NCI-H774 (cell line): ENCODE measurements around the gene PLEKHA8.
"Not testable (repeated sequence)": the region's sequence is repeated elsewhere in the genome, so short reads cannot be mapped to it uniquely, and the experiment has no call there.

Experiments used
- DNase-seq: peaks from one replicate; lab custom pipeline; 2025; lab: John Stamatoyannopoulos, UW

PLEKHA8 gene

DNA sequence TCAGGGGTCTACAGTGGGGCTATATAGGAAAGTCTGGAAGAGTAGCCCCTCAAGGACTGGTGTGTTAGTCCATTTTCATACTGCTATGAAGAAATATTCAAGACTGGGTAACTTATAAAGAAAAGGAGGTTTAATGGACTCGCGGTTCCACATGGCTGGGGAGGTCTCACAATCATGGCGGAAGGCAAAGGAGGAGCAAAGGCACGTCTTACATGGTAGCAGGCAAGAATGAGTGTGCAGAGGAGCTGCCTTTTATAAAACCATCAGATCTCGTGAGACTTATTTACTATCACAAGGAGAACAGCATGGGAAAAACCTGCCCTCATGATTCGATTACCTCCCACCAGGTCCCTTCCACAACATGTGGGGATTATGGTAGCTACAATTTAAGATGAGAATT is 4.7 kb upstream of the PLEKHA8 start:
- DNase-seq: no peak

DNA sequence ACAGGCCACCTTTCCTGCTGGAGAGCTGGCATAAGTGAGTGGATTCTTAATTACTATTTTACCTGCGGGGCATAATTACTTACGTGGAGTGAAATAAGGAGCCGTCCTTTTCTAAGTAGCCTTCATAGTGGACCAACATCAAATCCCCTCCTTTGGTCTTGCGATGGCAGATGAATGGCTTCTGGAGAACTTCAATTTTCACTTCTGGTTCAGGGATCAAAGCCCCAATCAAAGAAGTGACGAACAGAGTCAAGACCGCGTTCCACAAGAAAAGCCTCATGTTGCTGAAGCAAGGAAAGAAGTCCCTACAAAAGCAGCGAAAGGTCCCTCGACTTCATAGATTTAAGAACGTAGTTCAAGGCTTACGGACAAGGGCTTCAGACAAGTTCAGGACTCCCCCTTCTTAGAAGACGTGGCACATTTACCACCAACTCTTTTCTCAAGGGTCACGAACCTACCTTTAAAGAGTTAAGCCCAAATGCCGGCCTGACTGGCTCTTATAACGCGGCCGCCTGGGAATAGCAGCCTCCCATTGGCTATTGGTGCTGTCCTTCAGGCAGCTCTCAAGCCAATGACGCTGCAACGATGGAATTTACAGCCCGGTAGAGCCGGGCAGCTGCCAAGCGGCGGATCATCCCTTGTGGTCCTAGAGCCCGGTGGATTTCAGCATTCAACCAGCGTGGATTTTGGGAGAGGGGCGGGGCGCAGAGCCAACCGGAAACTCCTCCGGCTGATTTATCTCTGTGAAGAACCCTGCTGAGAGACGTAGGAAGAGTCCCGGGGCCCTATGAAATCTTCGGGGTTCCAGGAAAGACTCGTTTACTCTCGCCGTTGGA is 1.8 kb upstream of the PLEKHA8 start, which contains the start of gene FKBP14:
Gene FKBP14, minus strand, starts transcription at position 474 of the 836 bp plus-strand sequence. Its CDS starts 194 bp downstream, at position 280.
- peak; percentile 98 for DNase-seq

DNA sequence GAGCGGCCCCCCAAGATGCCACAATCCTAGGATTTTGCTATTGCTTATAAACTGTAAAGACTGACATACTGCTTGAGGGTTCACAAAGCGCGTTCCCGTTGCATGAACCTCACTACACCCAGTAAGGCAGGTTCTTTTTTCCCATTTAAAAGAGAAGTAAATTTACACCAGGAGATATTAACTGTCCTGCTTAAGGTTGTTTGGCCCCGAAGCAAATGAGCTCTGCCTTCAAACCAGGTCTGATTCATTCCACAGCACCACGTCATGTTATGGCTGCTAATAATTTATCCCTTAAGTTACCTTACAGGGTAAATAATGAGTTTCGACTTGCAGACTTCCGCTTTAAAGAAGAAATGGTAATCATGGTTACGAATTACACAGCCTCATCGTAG is 1.2 kb upstream of the PLEKHA8 start:
- peak; percentile 25 for DNase-seq

DNA sequence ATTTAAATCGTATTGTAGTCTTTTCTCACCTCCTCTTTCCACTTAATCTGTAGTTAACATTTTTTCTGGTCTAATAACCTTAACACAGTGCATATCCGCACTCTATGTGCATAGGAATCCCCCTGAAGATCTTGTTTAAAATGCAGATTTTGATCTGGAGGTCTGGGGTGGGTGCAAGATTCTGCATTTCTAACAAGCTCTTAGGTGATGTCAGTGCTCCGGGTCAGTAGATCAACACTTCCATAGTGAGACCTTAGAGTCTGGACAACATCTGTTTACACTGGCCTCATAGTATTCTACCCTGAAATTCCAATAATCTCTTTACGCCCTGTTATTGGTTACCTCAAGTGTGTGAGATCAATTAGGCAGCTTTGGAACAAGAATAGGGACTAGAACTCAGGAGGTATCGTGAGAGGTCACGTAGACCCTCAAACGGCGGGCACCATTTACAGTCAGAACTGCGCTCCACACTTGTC is 434 bp upstream of the PLEKHA8 start:
- no peak for DNase-seq

DNA sequence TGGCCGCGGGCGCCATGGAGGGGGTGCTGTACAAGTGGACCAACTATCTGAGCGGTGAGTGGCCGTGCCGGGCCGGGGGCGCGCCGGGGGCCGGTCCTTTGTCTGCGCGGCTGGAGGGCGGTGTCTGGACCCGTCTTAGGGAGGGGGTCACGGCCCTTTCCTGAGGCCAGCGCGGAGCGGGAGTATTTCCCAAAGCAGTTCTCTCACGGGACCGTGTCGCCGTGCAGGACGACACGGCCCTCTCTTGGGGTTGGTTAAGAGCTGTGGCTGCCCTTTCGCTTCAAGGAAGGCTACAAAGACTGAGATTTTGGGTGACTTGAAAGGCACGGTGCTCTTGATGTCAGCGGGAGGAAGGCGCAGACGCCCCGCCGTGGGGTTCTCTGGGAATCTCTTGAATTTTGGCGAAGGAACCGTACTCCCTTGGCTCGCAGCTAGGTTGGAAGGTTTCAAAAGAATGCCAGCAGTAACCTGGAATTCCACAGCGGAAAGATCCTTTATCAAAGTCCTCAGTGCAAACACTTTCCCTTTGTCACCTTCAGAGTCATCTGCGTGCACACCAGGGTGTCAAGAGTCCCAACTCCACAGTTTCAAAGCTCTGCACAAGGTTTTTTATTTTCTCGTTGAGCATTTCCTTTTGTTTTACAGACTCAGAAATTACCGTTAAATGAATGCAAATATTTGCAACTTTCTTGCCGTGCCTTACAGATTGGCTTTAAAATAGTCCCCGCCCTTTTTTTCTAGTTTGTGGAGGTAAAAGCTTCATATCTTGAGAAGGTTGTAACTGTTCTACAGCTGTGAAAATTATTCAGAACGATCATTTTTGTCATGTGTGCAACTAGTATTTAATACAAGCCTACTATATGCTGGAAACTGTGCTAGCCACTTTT is 780 bp downstream of the PLEKHA8 start:
- DNase-seq: no peak

DNA sequence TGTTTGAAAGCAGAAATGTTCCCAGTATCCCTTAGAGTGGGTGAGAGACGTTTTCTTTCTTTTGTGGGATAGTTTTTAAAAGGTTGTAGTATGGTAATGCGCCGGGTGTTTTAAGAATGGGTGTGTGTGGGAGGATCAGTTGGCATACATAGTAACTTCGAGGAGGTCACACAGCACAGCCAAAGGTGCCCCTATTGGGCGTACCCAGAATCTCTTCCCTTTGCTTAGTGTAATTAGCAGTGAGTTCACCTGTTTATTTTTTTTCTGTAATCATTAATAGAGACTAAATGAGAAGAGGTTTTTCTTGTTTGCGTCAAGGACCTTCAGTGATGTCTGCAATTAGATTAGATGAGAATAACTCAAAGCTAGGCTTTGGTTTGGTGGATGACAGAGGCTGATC is 1.5 kb downstream of the PLEKHA8 start:
- no peak for DNase-seq

DNA sequence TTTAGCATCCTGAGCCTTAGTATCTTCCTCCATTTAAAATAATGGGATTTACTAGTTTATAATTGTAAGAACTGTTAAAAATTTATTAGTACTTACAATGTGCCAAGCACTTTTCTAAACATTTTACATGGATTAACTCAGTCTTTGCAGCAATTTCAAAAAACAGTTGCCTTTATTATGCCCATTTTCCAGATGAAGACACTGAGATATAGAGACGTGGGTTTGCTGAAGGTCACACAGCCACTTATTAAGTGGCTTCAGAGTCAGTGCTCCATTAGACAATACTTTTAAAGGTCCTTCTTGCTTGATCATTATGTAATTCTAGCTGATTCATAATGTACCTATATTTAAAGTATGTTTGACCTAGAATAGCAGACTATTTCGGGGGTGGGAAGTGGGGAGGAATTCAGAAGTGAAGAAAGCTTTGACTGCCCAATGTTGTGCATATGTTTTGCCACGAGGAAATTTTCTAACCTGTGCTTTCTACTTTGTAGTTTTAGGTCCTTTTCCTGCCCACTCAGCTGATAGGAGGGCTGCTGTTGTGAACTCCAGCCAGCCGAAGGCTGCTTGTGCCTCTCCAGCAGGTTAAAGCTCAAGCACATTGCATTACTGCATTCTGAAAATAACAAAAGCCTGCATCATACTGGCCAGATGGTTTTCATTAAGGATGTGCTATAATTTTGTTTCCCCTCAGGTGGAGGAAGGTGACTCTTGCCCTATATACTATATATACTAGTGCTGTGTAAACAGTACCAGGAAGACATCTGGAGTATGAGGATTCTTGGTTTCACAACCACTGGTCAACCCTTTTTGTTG is 4.3 kb downstream of the PLEKHA8 start:
- DNase-seq: no peak

DNA sequence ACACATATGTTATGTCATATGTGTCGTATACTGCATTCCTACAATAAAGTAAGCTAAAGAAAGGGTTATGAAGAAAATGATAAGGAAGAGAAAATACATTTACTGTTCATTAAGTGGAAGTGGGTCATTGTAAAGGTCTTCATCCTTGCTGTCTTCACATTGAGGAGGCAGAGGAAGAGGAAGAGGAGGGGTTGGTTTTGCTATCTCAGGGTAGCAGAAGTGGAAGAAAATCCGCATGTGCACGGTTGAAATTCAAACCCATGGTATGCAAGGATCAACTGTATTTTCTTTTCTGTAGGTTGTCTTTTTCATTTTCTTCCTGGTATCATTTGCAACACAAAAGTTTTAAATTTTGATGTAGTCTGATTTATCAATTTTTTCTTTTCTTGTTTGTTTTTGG is 6.3 kb downstream of the PLEKHA8 start:
- DNase-seq: no peak

DNA sequence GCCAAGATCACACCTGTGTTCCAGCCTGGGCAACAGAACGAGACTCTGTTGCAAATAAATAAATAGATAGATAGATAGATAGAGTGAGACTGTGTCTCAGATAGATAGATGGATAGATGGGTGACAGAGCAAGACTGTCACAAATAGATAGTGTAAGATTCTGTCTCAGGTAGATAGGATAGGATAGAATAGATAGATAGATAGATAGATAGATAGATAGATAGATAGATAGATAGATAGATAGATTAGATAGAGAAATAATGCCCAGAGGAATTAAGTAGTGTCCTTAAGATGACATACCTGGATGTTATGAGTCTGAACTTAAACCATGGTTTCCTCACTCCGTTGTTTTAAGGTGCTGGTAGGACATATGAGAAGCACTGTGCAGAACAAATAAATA is 8.0 kb downstream of the PLEKHA8 start:
- no peak for DNase-seq

DNA sequence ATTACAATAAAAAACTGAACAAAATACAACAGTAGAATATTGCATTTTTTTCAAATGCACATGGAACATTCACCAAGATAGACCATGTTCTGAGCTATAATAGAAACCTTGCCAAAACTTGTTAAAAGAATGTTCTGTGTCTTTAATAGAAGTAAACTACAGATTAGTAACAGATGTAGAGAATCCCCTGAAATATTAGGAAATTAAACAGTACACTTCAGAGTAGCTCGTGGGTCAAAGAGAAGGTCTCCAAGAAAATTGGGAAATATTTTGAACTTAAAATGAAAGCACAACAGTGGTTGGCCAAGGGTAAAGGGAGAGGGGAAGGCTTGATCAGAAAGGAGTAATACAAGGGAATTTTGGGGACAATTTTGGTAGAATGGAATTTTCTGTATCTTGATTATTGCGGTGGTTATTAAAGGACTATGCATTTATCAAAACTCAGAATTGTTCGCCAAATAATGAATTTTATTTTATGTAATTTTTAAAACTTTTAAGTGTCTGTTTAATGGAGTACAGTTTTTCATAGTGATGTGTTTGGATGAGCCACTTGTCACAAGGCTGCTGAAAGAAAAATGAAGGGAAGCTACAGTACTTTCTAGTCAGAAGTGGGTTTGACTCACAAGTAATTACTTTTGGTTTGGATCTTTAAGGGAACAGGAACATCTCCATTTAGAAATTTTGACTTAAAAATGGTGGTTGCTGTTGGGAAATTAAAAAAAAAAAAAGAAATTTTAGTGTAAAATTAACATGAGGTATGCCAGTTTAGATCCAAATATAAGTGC is 10.2 kb downstream of the PLEKHA8 start:
- DNase-seq: no peak

DNA sequence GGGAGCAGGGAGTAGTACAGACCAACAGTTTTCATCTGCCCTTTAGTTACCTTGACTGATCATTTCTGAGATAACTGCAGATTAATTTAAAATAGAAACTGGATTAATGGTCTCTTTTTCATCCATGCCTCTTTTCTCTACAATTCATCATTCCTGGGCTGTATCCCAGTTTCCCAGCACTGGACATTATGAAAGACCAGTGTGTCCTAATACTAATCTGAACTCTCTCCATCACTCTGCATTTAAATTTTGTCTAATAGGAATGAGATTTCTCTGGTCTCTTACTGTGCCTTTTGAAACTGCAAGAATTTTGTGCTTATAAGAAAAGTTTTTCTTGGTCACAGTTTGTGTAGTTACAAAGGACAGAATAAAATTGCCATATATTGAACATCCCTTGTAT is 12.7 kb downstream of the PLEKHA8 start:
- DNase-seq: no peak

DNA sequence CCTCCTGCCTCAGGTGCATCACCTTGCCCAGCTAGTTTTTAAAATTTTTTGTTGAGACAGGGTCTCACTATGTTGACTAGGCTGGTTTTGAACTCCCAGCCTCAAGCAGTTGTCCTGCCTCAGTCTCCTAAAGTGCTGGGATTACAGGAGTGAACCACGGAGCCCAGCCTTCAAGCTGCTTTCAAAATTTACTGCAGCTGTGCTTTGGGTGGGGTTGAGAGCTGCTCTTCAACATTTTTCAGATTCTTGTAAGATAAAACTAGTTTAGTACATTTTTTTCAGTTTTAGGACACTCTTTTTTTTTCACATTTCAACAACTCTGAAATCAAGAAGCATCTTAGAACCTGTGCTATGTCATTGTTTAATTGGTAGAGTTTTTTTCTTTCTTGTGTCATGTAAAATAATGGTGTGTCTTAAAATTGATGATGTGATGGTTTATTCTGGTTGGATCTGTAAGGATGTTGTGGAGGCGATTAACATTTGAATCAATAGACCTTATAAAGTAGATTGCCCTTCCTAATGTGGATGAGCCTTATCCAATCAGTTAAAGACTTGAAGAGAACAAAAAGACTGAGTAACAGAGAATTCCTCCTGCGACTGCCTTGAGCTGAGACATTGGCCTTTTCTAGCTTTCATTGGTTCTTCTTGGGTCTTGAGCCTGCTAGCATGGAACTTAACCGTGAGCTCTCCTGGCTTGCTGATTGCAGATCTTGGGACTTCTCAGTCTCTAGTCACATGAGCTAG is 13.5 kb downstream of the PLEKHA8 start:
- DNase-seq: no peak

DNA sequence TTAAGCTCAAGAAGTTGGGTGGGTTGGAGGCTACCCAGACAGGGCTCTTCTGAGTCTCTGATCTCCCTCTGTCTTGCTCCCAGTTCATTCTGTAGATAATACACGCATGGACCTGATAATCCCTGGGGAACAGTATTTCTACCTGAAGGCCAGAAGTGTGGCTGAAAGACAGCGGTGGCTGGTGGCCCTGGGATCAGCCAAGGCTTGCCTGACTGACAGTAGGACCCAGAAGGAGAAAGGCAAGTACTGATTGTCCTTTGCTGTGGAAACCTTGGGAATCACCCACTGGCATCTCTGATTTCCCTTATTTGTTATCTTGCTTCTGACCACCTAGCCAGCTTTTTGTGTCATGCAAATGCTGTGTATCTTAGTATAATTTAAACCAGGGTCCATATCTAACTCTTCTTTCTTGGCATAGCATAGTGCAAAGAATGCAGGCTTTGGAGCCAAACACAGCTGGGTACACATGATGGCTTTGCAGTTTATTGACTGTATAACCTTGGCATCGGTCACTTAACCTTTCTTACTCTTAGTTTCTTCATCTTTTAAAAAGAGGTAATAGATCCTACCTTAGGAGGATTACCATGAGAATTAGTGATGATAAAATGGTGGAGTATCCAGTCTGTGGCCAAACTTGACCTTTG is 18.0 kb downstream of the PLEKHA8 start:
- no peak for DNase-seq

DNA sequence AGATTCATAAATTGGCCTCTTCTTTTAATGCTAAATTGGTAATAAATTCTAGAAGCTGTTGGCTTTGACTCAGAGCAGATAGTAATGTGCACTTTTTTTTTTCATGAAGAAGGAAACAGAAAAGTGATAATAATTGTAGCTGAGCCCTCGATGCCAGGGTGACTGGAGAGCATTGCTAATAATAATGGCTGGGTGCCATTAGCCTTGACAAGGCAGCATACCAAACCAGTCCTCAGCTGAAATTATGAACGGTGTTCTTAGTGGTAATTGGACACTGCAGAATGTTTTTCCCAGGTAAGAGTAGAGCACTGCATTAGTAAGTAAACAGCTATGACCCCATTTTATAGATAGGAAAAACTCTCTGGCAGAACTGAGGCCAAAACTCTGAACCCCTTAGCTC is 18.9 kb downstream of the PLEKHA8 start:
- no peak for DNase-seq

DNA sequence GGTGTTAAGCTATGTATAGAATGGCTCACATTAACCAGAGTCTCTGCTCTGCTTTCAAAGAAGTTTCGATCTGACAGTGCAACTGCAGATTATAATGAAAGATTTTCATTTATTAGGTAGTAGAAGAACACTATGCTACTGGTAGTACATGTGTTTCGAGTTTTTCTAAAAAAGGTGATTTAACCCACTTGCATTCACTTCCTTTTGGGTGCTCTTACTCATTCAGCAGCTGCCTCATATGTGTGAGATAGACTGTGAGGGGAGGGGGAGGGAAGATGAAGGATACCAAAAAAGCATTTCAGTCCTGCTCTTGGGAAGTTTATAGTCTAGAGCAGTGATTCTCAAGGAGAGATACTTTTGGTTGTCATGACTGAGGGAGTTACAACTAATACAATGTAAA is 20.4 kb downstream of the PLEKHA8 start:
- no peak for DNase-seq

DNA sequence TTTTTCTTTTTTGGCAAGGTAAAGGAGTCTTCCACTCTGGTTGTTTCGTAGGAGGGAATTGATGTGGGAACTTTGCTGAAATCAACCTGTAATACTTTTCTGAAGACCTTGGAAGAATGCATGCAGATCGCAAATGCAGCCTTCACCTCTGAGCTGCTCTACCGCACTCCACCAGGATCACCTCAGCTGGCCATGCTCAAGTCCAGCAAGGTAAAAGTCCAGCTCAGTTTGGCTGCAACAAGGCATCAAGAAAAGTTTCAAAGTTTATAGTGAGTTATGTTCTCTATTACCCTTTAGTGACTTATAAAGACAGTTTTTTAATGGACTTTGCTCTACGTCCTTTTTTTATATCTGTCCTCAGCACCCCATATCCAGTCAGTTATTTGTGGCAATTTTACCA is 21.0 kb downstream of the PLEKHA8 start:
- no peak for DNase-seq

DNA sequence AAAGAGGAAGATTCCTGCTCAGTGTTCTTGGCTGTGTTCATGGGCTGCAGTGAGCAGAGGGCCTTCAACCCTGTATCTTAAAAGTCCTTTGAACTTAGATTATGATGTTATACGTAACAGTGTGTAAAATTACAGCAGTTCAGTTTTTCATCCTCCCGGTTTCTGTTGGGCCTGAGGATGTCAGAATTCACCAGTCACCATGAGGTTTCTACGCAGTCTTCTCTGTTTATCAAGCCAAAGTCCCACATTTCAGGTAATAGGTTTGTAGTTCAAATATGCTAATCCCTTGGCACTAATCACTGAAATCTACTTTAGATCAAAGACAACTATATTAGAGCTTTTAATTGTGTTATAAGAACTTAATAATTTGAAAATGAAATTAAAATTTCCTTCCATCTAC is 24.9 kb downstream of the PLEKHA8 start:
- no peak for DNase-seq

DNA sequence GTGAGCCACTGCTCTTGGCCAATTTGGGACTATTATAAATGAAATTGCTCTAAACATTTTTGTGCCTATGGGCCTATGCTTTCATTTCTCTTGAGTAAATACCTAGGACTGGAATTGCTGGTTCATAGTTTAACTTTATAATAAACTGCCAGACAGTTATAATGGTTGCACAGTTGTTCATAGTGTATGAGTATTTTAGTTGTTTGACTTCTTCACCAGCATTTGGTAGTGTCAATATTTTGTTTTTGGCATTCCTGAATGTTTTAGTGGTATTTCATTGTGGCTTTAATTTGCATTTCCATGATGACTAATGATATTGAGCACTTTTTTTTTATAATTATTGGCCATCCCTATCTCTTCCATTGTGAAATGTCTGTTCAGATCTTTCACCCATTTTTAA is 29.5 kb downstream of the PLEKHA8 start:
- no peak for DNase-seq

DNA sequence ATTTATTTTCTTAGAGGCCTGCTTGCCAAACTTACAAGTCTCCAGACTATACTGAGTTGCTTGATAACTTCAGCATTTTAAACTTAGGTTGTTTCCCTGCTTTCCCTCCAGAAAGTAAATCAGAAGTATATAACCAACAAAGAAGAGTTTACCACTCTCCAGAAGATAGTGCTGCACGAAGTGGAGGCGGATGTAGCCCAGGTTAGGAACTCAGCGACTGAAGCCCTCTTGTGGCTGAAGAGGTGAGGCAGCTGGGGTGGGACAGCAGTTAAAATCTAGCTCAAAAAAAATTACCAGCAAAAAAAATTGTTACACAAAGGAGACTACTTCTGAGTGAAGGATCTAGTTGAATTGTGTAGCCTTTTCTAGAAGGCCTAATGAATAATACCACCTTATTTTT is 33.6 kb downstream of the PLEKHA8 start:
- not testable (repeated sequence) for DNase-seq

DNA sequence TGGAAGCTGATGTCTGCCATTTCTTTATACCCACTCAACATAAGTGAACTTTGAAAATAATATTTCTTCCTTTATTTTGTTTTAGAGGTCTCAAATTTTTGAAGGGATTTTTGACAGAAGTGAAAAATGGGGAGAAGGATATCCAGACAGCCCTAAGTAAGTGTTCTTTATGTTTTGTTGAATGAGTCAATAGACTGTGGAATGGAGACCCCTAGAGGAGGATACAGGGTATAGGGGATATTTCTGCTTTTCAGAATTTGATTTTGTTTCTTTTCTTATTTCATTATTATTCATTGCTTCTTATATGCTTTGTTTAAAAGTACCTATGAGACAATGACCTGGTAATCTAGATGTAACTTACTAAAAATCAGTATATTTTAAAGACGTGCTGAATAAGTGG is 34.4 kb downstream of the PLEKHA8 start:
- no peak for DNase-seq
